ENCODE data around the gene RAG1. TPM values are rescaled to one million over a fixed set of nuclear protein-coding genes. Genes with fewer than 3 reads are reported as not detected.
A peak's percentile ranks its signal among the peaks of the same experiment; 100 is the strongest.
"Not testable (repeated sequence)": the region's sequence is repeated elsewhere in the genome, so short reads cannot be mapped to it uniquely, and the experiment has no call there.

The RAG1 gene
- total RNA-seq = 0.35 TPM
- long read RNA-seq = 0 reads

DNA sequence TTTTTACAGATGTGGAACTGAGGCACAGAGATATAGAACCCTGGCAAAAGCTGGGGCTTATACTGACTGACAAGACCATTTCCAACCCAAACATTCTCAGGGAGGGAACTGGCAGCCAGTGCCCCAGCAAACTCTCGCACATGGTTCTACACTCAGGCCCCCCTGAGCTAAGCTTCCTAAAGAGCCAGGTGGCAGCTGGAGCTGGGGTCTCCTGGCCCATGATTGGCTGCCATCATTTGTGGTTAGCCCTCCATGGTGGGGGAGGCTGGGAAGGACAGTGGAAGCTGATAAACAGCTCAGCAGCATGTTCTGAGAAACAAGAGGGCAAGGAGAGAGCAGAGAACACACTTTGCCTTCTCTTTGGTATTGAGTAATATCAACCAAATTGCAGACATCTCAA lies at the start of gene RAG1:
RAG1 (plus strand) TSS at position 314 of the 400 bp plus-strand sequence. CDS start 5,298 bp downstream, outside the sequence.
- peak; percentile 65 for DNase-seq (ENCODE audit: low spot score)

DNA sequence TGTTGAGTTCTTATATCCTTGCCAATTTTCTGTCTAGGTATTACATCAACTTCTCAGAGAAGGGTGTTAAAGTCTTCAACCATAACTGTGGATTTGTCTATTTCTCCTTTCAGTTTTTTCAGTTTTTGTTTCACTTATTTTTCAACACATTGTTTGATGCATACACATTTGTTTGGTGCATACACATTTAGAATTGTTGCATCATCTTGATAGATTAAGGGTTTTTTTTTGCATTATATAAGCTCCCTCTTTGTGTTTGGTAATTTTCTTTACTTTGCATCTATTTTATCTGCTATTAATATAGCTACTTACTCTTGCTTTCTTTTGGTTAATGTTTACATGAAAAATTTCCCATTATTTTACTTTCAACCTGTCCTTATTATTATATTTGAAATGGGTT lies 37.0 kb upstream of the RAG1 start:
- DNase-seq (ENCODE audit: low spot score) = no peak

DNA sequence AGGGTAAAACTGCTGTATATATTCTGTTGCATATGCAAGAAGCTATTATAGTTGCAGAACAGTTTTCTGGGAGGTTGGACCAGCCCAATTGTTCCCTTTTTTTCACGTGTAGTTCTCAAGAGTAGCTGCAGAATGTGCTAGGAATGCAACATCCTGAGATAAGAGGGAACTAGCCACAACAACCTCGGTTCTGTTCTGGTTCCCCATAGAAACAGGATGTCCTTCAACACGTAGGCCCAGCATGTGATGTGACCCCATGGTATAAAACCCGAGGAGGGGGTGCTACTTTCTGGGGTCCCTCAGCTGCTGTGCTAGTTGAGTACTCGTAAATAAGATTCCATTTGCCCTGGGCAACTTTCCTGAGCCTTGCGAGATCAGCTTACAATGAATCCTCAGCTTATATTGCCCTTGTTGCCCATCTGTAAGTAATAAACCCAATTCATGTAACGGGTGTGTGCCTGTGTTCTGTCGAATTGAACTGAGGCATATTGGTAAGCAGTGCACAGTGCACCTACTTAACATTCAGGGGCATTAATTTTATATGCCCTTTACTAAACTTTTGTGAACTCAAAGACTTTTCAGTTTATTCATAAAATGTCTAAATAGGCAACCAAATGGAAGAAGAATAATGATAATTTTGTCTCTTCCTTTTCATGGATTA lies 34.7 kb upstream of the RAG1 start:
- DNase-seq (ENCODE audit: low spot score) = no peak

DNA sequence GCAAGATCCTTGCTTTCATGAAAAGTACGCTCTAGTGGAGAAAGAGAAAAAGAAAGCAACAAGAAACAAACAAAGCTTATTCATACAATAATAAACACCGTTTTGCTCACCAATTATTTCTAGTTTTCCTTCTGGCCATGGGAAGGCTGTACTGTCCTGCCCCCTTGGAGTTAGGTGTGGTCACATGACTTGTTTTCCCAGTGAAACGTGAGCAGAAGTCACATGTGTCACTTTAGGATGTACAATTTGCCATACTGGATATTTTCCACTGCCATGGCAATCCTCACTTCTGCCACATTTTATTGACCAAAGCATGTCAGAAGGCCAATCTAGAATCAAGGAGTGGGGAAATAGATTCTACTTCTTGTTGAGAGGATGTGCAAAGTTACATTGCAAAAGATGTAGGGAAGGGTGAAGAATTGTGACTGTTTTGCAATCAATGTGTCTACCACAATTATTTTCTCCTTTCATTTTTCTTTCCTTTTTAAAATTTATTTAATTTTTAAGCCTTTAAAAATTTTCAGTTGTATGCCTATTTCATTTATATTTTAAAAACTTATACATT lies 33.4 kb upstream of the RAG1 start:
- DNase-seq (ENCODE audit: low spot score) = no peak

DNA sequence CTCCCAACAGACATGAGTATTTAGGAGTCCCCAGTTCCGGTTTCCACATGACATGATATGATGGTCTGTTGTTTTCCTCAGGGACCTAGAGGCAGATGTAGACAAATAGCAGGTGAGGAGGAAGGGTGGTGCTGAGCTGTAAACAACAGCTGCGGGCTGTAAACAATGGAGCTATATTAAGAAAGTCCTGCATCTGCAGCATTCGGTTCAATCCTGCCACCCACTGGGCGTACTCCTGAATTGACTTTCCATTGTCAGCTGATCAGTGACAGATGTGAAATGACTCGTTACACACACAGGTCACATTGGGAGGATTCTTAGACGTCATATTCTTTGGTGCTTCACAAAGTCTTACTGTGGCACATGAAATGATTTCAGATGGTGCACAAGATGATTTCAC lies 26.8 kb upstream of the RAG1 start:
- no peak for DNase-seq (ENCODE audit: low spot score)

DNA sequence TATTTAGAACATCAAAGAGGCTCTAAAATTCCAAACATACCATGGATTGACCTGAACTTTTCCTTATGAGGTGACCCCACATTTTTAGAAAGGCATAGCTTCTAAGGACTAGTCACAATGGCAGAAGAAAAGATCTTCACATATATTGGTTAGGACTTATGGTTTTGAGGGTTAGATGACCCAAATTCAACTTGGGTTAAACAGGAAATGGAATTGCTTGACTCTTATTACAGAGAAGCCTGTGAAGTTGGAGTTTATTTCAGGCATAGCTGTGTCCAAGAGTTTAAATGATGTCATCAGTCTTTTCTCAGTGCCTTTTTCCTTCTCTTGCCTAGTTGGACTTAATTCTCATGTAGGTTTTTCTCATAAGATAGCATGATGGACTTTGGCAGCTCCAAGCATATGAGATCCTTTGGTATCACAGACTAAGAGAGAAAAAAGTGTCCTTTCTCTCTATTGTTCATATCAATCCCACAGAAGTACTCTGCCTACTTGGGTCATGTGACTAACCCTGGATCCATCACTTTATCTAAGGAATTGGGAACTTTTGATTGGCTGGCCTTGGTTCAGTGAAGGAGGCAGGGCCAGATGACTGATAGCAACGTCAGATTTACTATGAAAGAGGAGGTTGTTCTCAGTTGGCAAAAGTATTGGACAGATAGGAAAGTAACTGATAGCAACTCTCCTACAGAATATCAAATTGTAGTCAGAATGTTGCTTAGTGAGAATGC lies 17.3 kb upstream of the RAG1 start:
- no peak for DNase-seq (ENCODE audit: low spot score)

DNA sequence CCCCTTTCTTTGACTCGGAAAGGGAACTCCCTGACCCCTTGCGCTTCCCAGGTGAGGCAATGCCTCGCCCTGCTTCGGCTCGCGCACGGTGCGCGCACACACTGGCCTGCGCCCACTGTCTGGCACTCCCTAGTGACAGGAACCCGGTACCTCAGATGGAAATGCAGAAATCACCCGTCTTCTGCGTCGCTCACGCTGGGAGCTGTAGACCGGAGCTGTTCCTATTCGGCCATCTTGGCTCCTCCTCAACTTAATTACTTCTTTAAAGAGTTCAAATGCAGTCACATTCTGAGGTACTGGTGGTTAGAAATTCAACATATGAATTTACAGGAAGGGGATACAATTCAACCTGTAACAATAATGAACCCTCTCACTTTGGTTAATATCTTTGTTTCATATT lies 10.4 kb upstream of the RAG1 start:
- not testable (repeated sequence) for DNase-seq (ENCODE audit: low spot score)

DNA sequence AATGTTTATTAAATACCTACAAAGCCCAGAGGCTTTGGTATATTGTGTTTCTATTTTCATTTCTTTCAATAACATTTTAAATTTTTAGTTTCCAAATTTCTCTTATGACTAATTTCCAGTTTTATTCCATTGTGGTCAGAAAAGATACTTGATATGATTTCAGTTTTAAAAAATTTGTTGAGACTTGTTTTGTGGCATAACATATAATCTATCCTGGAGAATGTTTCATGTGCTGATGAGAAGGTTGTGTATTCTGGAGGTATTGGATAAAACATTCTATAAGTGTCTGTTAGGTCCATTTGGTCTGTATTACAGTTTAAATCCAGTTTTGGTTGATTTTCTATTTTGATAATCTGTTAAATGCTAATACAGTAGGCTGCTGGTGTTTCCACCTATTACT lies 9.8 kb upstream of the RAG1 start:
- no peak for DNase-seq (ENCODE audit: low spot score)

DNA sequence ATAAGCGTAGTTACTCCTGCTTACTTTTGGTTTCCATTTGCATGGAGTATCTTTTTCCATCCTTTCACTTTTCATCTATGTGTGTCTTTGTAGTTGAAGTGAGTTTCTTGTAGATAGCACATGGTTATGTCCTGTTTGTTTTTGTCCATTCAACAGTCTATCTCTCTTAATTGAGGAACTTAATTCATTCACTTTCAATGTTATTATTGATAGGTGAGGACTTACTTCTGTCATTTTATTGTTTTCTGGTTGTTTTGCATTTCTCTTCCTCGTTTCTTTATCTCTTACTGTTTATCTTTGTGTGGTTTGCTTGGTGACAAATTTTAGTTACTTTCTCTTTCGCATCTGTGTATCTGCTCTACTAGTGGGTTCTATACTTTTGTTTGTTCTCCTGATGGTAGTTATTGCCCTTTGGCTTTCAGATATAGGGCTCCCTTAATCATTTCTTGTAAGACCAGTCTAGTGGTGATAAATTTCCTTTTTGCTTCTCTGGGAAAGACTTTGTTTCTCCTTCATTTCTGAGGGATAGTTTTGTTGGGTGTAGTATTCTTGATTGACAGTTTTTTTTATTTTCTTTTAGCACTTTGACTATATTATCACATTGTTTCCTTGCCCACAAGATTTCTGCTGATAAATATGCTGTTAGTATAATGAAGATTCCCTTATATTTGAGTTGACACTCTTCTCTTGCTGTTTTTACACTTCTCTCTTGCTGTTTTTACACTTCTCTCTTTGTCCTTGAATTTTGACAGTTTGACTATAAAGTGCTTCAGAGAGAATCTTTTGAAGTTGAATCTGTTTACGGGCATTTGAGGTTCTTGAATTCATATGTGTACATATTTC lies 9.0 kb upstream of the RAG1 start:
- no peak for DNase-seq (ENCODE audit: low spot score)

DNA sequence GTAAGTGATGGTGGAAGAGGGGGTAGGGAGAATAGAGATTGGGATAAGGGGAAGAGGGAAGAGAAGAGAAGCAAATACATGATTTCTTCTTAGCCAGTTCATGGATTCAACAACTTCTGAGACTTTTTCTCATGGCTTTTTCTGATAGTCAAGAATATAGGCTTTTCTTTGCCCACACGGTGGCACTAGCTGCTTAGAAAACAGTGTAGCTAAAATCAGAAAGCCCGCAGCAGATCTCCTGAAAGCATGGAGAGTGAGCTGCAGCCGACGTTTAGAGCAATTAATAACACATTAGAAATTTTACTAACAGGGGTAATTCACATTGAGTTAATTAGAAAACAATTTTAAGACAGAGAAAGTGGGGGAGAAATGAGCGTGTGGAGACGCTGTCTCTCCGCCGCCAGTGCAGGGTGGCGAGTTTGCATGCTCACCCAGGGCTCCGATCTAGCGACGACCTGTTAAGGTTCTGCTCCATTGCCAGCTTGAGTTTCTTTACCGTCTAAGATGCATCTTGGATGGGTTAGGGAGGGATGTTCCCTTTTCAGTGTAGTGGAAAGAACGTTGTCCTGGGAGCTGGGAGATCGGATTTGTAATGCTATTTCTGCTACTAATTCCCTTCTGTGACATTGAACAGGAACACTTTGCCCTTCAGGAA lies 3.3 kb upstream of the RAG1 start:
- no peak for DNase-seq (ENCODE audit: low spot score)

DNA sequence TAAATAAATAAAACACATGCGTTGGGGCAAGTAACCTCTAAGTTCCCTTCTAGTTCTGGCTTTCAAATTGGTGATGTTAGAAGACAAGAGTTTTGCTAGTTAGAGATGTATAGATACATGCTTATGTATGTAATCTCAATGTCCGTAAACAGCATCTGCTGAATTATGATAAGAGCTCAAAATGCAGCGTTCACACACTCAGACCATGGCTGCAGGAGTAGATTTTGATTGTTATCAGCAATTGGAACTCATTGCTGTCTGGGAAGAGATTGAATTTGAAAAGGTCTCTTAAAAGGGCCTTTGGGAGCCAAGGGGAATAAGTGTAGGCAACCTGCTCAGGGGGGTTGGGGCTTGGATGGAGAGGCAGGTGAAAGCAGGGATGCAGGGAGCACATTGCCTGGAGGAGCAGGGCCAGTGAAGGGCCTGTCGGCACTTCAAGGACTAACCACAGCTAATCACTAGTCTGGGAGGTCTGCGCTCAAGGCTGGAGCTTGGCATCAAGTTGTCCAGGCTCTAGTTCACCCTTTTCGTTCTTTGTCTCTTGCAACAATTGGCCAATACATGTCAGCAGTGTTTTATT lies 2.7 kb upstream of the RAG1 start:
- DNase-seq (ENCODE audit: low spot score) = no peak

DNA sequence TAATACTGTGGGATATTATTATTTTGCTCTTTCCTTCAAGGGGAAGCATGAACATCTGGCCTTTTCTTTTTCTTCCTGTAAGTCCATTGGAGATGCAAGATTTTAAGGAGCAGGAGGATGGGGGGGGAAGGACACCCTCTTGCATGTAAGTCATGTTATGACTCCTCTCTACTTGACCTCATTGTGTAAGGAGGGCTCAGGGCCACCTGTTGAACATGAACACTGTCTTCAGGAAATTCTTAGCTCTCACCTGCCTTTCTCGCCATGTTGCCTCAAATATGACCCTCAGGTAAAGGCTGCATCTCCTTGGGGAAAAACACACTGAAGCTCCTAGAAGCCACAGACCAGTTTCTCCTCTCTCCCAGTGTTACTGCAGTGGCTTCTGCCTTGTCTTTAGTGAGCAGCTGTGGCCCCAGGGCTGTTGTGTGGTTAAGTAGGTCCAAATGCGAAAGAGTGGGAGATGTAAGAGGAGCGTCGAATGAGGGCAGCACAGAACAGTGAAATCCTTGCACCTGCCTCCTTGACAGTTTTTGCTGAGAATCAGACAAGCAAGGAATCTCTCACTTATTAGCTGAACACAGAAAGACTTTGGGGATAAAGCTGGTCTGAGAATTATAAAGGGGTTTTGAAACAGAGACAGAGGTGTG lies 1.3 kb upstream of the RAG1 start:
- peak; percentile 62 for DNase-seq (ENCODE audit: low spot score)

DNA sequence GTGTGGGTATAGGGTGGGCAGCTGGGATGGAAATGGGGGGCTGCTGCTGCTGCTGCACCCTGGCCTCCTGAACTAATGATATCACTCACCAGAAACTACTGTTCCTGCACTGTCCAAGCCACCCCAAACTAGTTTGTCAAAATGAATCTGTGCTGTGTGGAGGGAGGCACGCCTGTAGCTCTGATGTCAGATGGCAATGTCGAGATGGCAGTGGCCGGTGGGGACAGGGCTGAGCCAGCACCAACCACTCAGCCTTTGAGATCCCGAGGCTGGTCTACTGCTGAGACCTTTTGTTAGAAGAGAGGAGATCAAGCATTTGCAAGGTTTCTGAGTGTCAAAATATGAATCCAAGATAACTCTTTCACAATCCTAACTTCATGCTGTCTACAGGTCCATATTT lies 1.3 kb downstream of the RAG1 start:
- DNase-seq (ENCODE audit: low spot score) = peak; percentile 65

DNA sequence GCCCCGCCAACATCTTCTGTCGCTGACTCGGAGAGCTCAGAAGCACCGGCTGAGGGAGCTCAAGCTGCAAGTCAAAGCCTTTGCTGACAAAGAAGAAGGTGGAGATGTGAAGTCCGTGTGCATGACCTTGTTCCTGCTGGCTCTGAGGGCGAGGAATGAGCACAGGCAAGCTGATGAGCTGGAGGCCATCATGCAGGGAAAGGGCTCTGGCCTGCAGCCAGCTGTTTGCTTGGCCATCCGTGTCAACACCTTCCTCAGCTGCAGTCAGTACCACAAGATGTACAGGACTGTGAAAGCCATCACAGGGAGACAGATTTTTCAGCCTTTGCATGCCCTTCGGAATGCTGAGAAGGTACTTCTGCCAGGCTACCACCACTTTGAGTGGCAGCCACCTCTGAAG lies 6.7 kb downstream of the RAG1 start:
- DNase-seq (ENCODE audit: low spot score) = no peak

DNA sequence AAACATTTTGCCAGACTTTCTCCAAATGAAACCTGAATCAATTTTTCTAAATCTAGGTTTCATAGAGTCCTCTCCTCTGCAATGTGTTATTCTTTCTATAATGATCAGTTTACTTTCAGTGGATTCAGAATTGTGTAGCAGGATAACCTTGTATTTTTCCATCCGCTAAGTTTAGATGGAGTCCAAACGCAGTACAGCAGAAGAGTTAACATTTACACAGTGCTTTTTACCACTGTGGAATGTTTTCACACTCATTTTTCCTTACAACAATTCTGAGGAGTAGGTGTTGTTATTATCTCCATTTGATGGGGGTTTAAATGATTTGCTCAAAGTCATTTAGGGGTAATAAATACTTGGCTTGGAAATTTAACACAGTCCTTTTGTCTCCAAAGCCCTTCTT lies 9.6 kb downstream of the RAG1 start:
- no peak for DNase-seq (ENCODE audit: low spot score)

DNA sequence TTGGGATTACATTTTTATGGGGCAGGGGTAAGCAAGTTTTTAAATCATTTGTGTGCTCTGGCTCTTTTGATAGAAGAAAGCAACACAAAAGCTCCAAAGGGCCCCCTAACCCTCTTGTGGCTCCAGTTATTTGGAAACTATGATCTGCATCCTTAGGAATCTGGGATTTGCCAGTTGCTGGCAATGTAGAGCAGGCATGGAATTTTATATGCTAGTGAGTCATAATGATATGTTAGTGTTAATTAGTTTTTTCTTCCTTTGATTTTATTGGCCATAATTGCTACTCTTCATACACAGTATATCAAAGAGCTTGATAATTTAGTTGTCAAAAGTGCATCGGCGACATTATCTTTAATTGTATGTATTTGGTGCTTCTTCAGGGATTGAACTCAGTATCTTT lies 10.1 kb downstream of the RAG1 start:
- DNase-seq (ENCODE audit: low spot score) = no peak

DNA sequence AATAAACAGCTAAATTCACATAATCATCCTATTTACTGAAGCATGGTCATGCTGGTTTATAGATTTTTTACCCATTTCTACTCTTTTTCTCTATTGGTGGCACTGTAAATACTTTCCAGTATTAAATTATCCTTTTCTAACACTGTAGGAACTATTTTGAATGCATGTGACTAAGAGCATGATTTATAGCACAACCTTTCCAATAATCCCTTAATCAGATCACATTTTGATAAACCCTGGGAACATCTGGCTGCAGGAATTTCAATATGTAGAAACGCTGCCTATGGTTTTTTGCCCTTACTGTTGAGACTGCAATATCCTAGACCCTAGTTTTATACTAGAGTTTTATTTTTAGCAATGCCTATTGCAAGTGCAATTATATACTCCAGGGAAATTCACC lies 10.7 kb downstream of the RAG1 start:
- DNase-seq (ENCODE audit: low spot score) = no peak

DNA sequence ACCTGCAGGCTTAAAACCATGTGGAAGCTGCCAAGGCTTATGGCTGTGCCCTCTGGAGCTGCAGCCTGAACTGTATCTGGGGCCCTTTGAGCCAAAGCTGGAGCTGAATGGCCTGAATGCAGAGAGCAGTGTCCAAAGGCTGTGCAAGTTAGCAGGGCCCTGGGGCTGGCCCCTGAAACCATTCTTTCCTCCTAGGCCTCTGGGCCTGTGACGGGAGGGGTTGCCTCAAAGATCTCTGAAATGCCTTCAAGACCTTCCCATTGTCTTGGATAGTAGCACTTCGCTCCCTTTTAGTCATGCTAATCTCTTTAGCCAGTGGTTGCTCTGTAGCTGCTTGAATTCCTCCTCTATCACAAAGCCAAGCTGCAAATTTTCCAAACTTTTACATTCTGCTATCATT lies 13.7 kb downstream of the RAG1 start:
- no peak for DNase-seq (ENCODE audit: low spot score)

DNA sequence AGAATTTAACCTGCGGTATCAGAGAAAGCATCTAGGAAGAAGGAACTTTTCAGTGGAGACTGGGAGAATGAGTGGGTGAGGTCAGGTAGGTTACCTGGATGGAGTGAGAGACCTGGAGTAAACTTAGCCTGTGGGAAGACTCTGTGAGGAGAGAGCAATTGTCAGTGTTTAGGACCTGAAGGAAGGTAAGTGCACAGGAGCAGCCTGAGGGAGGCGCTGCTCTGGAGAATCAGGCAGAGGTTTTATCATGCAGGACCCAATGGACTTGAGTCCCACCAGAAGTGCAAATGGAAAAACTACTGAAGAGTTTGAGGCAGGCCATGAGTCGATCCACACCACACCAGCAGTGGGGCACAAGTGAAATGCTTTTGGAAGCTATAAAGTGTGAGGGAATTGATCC lies 15.9 kb downstream of the RAG1 start:
- no peak for DNase-seq (ENCODE audit: low spot score)

DNA sequence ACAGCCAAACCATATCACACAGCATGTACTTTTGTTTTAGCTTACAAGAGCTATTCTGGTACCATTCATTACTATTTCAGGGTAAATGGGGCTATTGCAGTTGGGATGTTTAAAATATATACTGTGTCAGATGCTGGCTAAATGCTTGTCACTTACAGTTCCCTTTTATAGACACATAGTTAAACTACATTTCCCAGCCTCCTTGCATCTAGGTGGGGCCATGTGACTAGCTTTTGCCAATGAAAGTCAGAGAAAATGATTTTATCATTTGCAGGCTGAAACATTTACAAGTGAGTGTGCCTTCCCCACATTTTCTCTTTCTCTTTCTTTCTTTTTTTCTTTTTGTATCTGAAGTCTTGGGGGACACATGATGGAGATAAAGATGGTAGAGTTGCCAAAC lies 18.7 kb downstream of the RAG1 start:
- no peak for DNase-seq (ENCODE audit: low spot score)
